HL-60 (cell line): ENCODE measurements around the gene TMEM59.

Source experiments
- microRNA-seq: library from miRNA; unstranded; fragments of <30 nt; microRNA quantifications from one replicate; pipeline ENCODE4, GENCODE V29; 2018

TMEM59 gene

Small RNA genes lying within 50 kb of the gene (microRNA-seq; reads per million reads assigned to microRNA genes)
- gene MIR4781, result 1.5 reads per million
